ENCODE results near the gene WWOX.

The WWOX gene

DNA sequence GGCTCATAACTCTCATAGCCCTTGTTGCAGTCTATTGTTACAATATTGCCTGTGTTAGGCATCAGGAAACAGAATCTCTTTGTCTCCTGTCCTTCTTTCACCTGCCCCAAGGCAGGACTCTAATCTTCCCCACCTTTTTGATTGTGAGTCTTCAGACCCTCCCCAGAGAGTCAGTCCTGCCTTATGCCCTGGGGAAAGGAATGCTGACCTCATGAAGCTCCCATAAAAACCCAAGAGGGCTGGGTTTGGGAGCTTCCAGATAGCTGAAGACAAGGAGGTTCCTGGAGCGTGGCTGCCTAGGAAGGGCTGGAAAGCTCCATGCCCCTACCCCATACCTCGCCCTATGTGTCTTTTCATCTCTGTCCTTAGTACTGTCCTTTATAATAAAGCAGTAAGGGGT is 688.8 kb downstream of the WWOX start:
- POLR2A ChIA-PET, result no interaction called here
- CTCF ChIA-PET, result no interaction called here
- no peak for DNase-seq (ENCODE audit: low read depth, low spot score)
- H3K4me3 ChIP-seq (ENCODE audit: low read depth, low read length), result no peak overlapping the region
- no peak for TF ChIP-seq CTCF (IDR thresholded peaks at IDR 0.05; ENCODE audit: insufficient read depth, low read length, missing control alignments)

- TF ChIP-seq CTCF (IDR thresholded peaks at IDR 0.05; ENCODE audit: insufficient read depth, low read length, missing control alignments), result no peak
- H3K4me3 ChIP-seq (ENCODE audit: low read depth, low read length), result no peak overlapping the region
- ChIA-PET POLR2A (no interaction called here), CTCF (no interaction called here)
- no peak for DNase-seq (ENCODE audit: low read depth, low spot score)
Observed at GRCh38 chr16:78788696-78789095, 689.2 kb downstream of the WWOX start.

DNA sequence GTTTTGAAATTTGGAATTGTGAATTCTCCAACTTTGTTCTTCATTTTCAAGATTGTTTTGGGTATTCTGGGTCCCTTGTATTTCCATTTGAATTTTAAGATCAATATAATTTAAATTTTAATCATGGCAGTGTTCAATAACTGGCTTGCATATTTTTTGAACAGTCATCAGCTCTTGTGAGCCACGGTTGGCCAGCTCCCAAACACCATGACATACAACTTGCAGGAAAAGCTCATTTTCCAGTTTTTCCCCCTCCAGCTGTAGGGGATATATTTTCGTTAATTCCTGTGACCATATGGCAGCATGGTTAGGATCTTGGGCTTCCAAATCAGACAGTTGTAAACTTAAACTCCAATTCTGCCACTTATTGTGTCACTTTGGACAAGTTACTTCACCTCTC is 690.1 kb downstream of the WWOX start:
- no peak for DNase-seq (ENCODE audit: low read depth, low spot score)
- CTCF ChIA-PET, result no interaction called here
- H3K4me3 ChIP-seq (ENCODE audit: low read depth, low read length), result no peak overlapping the region
- no peak for TF ChIP-seq CTCF (IDR thresholded peaks at IDR 0.05; ENCODE audit: insufficient read depth, low read length, missing control alignments)
- POLR2A ChIA-PET, result no interaction called here

GRCh38 chr16:78791011-78791410 is 691.6 kb downstream of the WWOX start:
- ChIA-PET POLR2A (no interaction called here), CTCF (no interaction called here)
- H3K4me3 ChIP-seq (ENCODE audit: low read depth, low read length), result no peak overlapping the region
- TF ChIP-seq CTCF (IDR thresholded peaks at IDR 0.05; ENCODE audit: insufficient read depth, low read length, missing control alignments), result no peak
- DNase-seq (ENCODE audit: low read depth, low spot score), result no peak

- TF ChIP-seq CTCF (IDR thresholded peaks at IDR 0.05; ENCODE audit: insufficient read depth, low read length, missing control alignments), result no peak
- POLR2A ChIA-PET, result no interaction called here
- CTCF ChIA-PET, result no interaction called here
- H3K4me3 ChIP-seq (ENCODE audit: low read depth, low read length), result no peak overlapping the region
- DNase-seq (ENCODE audit: low read depth, low spot score), result no peak
Observed at GRCh38 chr16:78791926-78792325, 692.5 kb downstream of the WWOX start.

DNA sequence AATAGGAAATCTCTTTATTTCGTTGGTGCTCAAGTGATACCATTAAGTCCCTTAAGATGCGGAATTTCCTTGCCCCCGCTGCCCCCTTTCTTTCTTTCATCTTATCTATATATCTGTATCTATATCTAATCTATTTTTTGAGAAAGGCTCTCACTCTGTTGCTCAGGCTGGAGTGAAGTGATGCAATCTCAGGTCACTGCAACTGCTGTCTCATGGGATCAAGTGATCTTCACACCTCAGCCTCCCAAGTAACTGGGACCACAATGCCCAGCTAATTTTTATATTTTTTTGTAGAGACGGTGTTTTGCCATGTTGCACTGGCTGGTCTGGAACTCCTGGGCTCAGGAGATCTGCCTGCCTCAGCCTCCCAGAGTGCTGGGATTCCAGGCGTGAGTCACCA is 693.5 kb downstream of the WWOX start:
- CTCF ChIA-PET, result no interaction called here
- TF ChIP-seq CTCF (IDR thresholded peaks at IDR 0.05; ENCODE audit: insufficient read depth, low read length, missing control alignments), result no peak
- H3K4me3 ChIP-seq (ENCODE audit: low read depth, low read length), result no peak overlapping the region
- POLR2A ChIA-PET, result no interaction called here
- DNase-seq (ENCODE audit: low read depth, low spot score), result no peak

All from AG04449 (cell line).